Measurements from ENCODE around the gene TULP3. TPM values are rescaled to one million over a fixed set of nuclear protein-coding genes. Genes with fewer than 3 reads are reported as not detected.

TULP3 gene
- total RNA-seq, 1 donor from 2014 or later: 9.5 TPM

GRCh38 chr12:2936301-2936700 is 45.6 kb downstream of the TULP3 start:
- no peak overlapping the region for H3K4me3 ChIP-seq (ENCODE audit: low read depth, low read length)
- no peak for DNase-seq (ENCODE audit: low read depth)
- no peak for TF ChIP-seq CTCF (IDR thresholded peaks at IDR 0.05; ENCODE audit: insufficient read depth, low read length, severe bottlenecking)
- FAIRE-seq: no peak
- peaks cover 2% of the 10 kb centered on the region for H3K36me3 ChIP-seq (ENCODE audit: control insufficient read depth, insufficient read depth, low read length)
- H3K27me3 ChIP-seq (ENCODE audit: control insufficient read depth, insufficient read depth, low read length): no peaks in the 10 kb centered on the region

- FAIRE-seq (no peak), DNase-seq (ENCODE audit: low read depth) (no peak)
- H3K36me3 ChIP-seq (ENCODE audit: control insufficient read depth, insufficient read depth, low read length): peaks cover 2% of the 10 kb centered on the region
- no peaks in the 10 kb centered on the region for H3K27me3 ChIP-seq (ENCODE audit: control insufficient read depth, insufficient read depth, low read length)
- no peak overlapping the region for H3K4me3 ChIP-seq (ENCODE audit: low read depth, low read length)
- TF ChIP-seq CTCF (IDR thresholded peaks at IDR 0.05; ENCODE audit: insufficient read depth, low read length, severe bottlenecking): no peak
These were observed 46.8 kb downstream of the TULP3 start for GRCh38 chr12:2937500-2937899.

GRCh38 chr12:2939191-2939590 is 48.5 kb downstream of the TULP3 start:
- DNase-seq (ENCODE audit: low read depth): no peak
- Histone ChIP-seq H3K36me3 (ENCODE audit: control insufficient read depth, insufficient read depth, low read length) (peaks cover 2% of the 10 kb centered on the region), H3K27me3 (ENCODE audit: control insufficient read depth, insufficient read depth, low read length) (no peaks in the 10 kb centered on the region), H3K4me3 (ENCODE audit: low read depth, low read length) (no peak overlapping the region)
- no peak for FAIRE-seq
- no peak for TF ChIP-seq CTCF (IDR thresholded peaks at IDR 0.05; ENCODE audit: insufficient read depth, low read length, severe bottlenecking)

GRCh38 chr12:2940564-2940963 is 49.9 kb downstream of the TULP3 start:
- DNase-seq (ENCODE audit: low read depth) (no peak), FAIRE-seq (no peak)
- no peaks in the 10 kb centered on the region for H3K36me3 ChIP-seq (ENCODE audit: control insufficient read depth, insufficient read depth, low read length)
- H3K4me3 ChIP-seq (ENCODE audit: low read depth, low read length): no peak overlapping the region
- no peaks in the 10 kb centered on the region for H3K27me3 ChIP-seq (ENCODE audit: control insufficient read depth, insufficient read depth, low read length)
- TF ChIP-seq CTCF (IDR thresholded peaks at IDR 0.05; ENCODE audit: insufficient read depth, low read length, severe bottlenecking): no peak

GRCh38 chr12:2941524-2941923 is 50.8 kb downstream of the TULP3 start:
- no peak overlapping the region for H3K4me3 ChIP-seq (ENCODE audit: low read depth, low read length)
- DNase-seq (ENCODE audit: low read depth) (no peak), FAIRE-seq (peak; percentile 43)
- H3K36me3 ChIP-seq (ENCODE audit: control insufficient read depth, insufficient read depth, low read length): no peaks in the 10 kb centered on the region
- no peaks in the 10 kb centered on the region for H3K27me3 ChIP-seq (ENCODE audit: control insufficient read depth, insufficient read depth, low read length)
- TF ChIP-seq CTCF (IDR thresholded peaks at IDR 0.05; ENCODE audit: insufficient read depth, low read length, severe bottlenecking): no peak

GRCh38 chr12:2944401-2945047 is 53.8 kb downstream of the TULP3 start:
- peak; percentile 91 for TF ChIP-seq CTCF (IDR thresholded peaks at IDR 0.05; ENCODE audit: insufficient read depth, low read length, severe bottlenecking)
- H3K4me3 ChIP-seq (ENCODE audit: low read depth, low read length): no peak overlapping the region
- H3K36me3 ChIP-seq (ENCODE audit: control insufficient read depth, insufficient read depth, low read length): no peaks in the 10 kb centered on the region
- no peaks in the 10 kb centered on the region for H3K27me3 ChIP-seq (ENCODE audit: control insufficient read depth, insufficient read depth, low read length)
- DNase-seq (ENCODE audit: low read depth) (peak; percentile 36), FAIRE-seq (peak; percentile 85)

Data from bronchial epithelial cell (primary cell).